GM12878 (cell line): ENCODE data around the gene PSMB5. TPM values are rescaled to one million over a fixed set of nuclear protein-coding genes. Genes with fewer than 3 reads are reported as not detected.

Source experiments
- CHD1 ChIP-seq: IDR thresholded peaks from 2 replicates; pipeline ENCODE4 v1.6.1; 2012; ENCODE audit warnings: low read depth, low read length, improper control_type of control experiment
- CREM ChIP-seq: IDR thresholded peaks from 2 replicates; pipeline ENCODE4 v1.6.1; 2014; ENCODE audit warnings: antibody characterized with exemption, low read depth
- CTCF ChIP-seq, 3 experiments: IDR thresholded peaks in 2 of 3; conservative IDR thresholded peaks in 1 of 3; 2 replicates each; pipeline ENCODE4 v1.5.1; 2011; ENCODE audit warnings: low read depth in 3 of 3, low read length in 3 of 3, mild to moderate bottlenecking in 3 of 3, control low read depth in 2 of 3, moderate library complexity in 2 of 3, inconsistent platforms in 1 of 3, mixed read lengths in 1 of 3; ENCODE audit not compliant: control insufficient read depth in 2 of 3, insufficient read depth in 1 of 3; ENCODE audit errors: extremely low read depth in 1 of 3
- FOXK2 ChIP-seq: fragments of 450-650 bp; IDR thresholded peaks from 2 replicates; pipeline ENCODE4 v1.6.1; 2017; ENCODE audit warnings: mild to moderate bottlenecking, moderate library complexity
- KLF5 ChIP-seq: fragments of 450-650 bp; IDR thresholded peaks from 2 replicates; pipeline ENCODE4 v1.6.1; 2014; ENCODE audit warnings: mild to moderate bottlenecking; ENCODE audit not compliant: partially characterized antibody
- NRF1 ChIP-seq: conservative IDR thresholded peaks from 2 replicates; pipeline ENCODE4 v1.6.1; 2011; ENCODE audit warnings: mild to moderate bottlenecking, low read depth, low read length, improper control_type of control experiment
- RCOR1 ChIP-seq: conservative IDR thresholded peaks from 2 replicates; pipeline ENCODE4 v1.6.1; 2012; ENCODE audit warnings: low read depth, low read length, improper control_type of control experiment
- REST ChIP-seq: IDR thresholded peaks from 2 replicates; pipeline ENCODE4 v1.6.1; 2012; ENCODE audit warnings: mild to moderate bottlenecking, low read depth, low read length
- SIX5 ChIP-seq: IDR thresholded peaks from 2 replicates; pipeline ENCODE4 v1.6.1; 2011; ENCODE audit warnings: mild to moderate bottlenecking, low read depth, low read length, moderate library complexity; ENCODE audit not compliant: severe bottlenecking
- polyA plus RNA-seq, 11 experiments: library from polyadenylated mRNA; depleted of rRNA in 4 of 11; unstranded in 6 of 11; stranded (reverse) in 5 of 11; fragments of >200 nt; fragmentation: Nextera tagmentation in 4 of 11; fragmentation: Illumina TruSeq in 1 of 11; extraction: Ambion mirVana in 4 of 11; extraction: Trizol in 1 of 11; gene quantifications; 1 replicate in 1 of 11; 2 replicates in 10 of 11; pipeline versions ENCODE4 v1.2.1 to v1.2.3, GENCODE V29; 2011 to 2016; ENCODE audit warnings: inconsistent platforms in 2 of 11, missing spikeins in 2 of 11, low read depth in 1 of 11
- total RNA-seq, 4 experiments: library from RNA; depleted of rRNA in 3 of 4; stranded (reverse); fragments of >200 nt in 3 of 4; fragmentation: Illumina TruSeq in 1 of 4; extraction: Trizol in 1 of 4; gene quantifications; 2 replicates each; pipeline versions ENCODE4 v1.2.1 to v1.2.3, GENCODE V29; 2013 to 2021

Gene PSMB5
- total and polyA plus RNA-seq, 10 of the 15 experiments (the other 5 are each of a cell fraction or from before 2014, with no cell fraction given), result 84.5 to 802 (median 144) TPM

GRCh38 chr14:23047751-23048693, 13.3 kb upstream of the PSMB5 start (continued):
- TF ChIP-seq REST (no peak), CHD1 (no peak), KLF5 (no peak), CTCF (IDR thresholded peaks at IDR 0.05 in 2 of 3, conservative IDR thresholded peaks at IDR 0.05 in 1 of 3; ENCODE audit: control insufficient read depth in 2 of 3, extremely low read depth in 1 of 3, insufficient read depth in 1 of 3, low read depth in 3 of 3, low read length in 3 of 3) (no peak), RCOR1 (no peak), NRF1 (no peak), FOXK2 (no peak), SIX5 (no peak), CREM (no peak)
